HCT116 (cell line): ENCODE measurements around the gene TAGLN. TPM values are rescaled to one million over a fixed set of nuclear protein-coding genes. Genes with fewer than 3 reads are reported as not detected.

Source experiments
- ATAC-seq: fragments of 200-7000 bp; cut with Tn5 transposase; 2 replicates; pipeline ENCODE4 v1.9.1; 2020; ENCODE audit warnings: mild to moderate bottlenecking, moderate library complexity
- BruUV-seq: library from RNA; stranded (reverse); fragments of 400-500 nt; replicated peaks from 2 replicates; lab custom pipeline; 2021; lab: Mats Ljungman, UMichigan
- CTCF ChIA-PET: fragments of 300-600 bp; sonication (Branson Sonifier 250); formaldehyde crosslinking; loops from one replicate; lab custom pipeline; 2021; ENCODE audit warnings: antibody characterized with exemption; lab: Charles Lee
- POLR2A ChIA-PET: fragments of 300-600, 350-600 bp; sonication (Branson Sonifier 250); formaldehyde crosslinking; loops from one replicate; lab custom pipeline; 2021; ENCODE audit warnings: antibody characterized with exemption; lab: Charles Lee
- RAD21 ChIA-PET, 2 experiments: fragments of 300-600 bp; sonication (Branson Sonifier 250); formaldehyde crosslinking; loops; one replicate each; lab custom pipeline; 2023; ENCODE audit warnings: low total read pairs in 2 of 2; ENCODE audit not compliant: uncharacterized antibody in 2 of 2, unreplicated experiment in 2 of 2, low non-redundant PET in 1 of 2; lab: Charles Lee
- DNase-seq: peaks from one replicate; pipeline ENCODE4 v3.0.0-alpha.2; 2010; ENCODE audit warnings: low read depth, low spot score
- H2AFZ ChIP-seq: fragments of 200-600 bp; shearing (Covaris generic), sonication (generic); 2 replicates; pipeline ENCODE4 v1.6.1; 2017; ENCODE audit warnings: low read depth, mixed run types, mixed read lengths, antibody characterized with exemption, low read length; ENCODE audit not compliant: poor library complexity, severe bottlenecking
- H3K27ac ChIP-seq: 2 replicates; pipeline ENCODE4 v1.5.1; 2012; ENCODE audit warnings: low read depth, low read length
- H3K27me3 ChIP-seq: fragments of 200-600 bp; sonication (generic); 2 replicates; pipeline ENCODE4 v1.6.1; 2016; ENCODE audit warnings: mixed run types, low read length, mixed read lengths; ENCODE audit not compliant: insufficient read depth
- H3K36me3 ChIP-seq, 2 experiments: fragments of 200-500 bp in 1 of 2; fragments of 200-600 bp in 1 of 2; sonication (Bioruptor generic) in 1 of 2; sonication (generic) in 1 of 2; 2 replicates each; pipeline versions ENCODE4 v1.5.1 to v1.6.1; 2014 to 2016; ENCODE audit warnings: low read length in 2 of 2, inconsistent platforms in 1 of 2, mixed read lengths in 1 of 2, mixed run types in 1 of 2; ENCODE audit not compliant: insufficient read depth in 2 of 2, control insufficient read depth in 1 of 2
- H3K4me1 ChIP-seq, 2 experiments: fragments of 200-600 bp in 1 of 2; sonication (generic) in 1 of 2; 2 replicates each; pipeline versions ENCODE4 v1.5.1 to v1.6.1; 2012 to 2017; ENCODE audit warnings: low read length in 2 of 2, inconsistent platforms in 1 of 2, mild to moderate bottlenecking in 1 of 2, mixed read lengths in 1 of 2, mixed run types in 1 of 2, moderate library complexity in 1 of 2; ENCODE audit not compliant: insufficient read depth in 2 of 2, control insufficient read depth in 1 of 2
- H3K4me2 ChIP-seq: fragments of 200-600 bp; sonication (generic); 2 replicates; pipeline ENCODE4 v1.6.1; 2017; ENCODE audit warnings: mixed run types, low read length, mixed read lengths
- H3K4me3 ChIP-seq, 2 experiments: fragments of 200-600 bp in 1 of 2; sonication (generic) in 1 of 2; replicated peaks in 1 of 2; 2 replicates each; pipeline ENCODE4 v1.5.1; 2011 to 2016; ENCODE audit warnings: low read length in 2 of 2, control low read depth in 1 of 2, low read depth in 1 of 2, mild to moderate bottlenecking in 1 of 2, mixed read lengths in 1 of 2, mixed run types in 1 of 2
- H3K79me2 ChIP-seq: fragments of 200-600 bp; sonication (generic); 2 replicates; pipeline ENCODE4 v1.6.1; 2017; ENCODE audit warnings: mild to moderate bottlenecking, mixed run types, low read length, moderate library complexity, mixed read lengths; ENCODE audit not compliant: insufficient read depth
- H3K9ac ChIP-seq: fragments of 200-600 bp; sonication (generic); 2 replicates; pipeline ENCODE4 v1.6.1; 2016; ENCODE audit warnings: low read length, mixed read lengths
- H3K9me2 ChIP-seq: fragments of 200-600 bp; sonication (generic), shearing (Covaris generic); 2 replicates; pipeline ENCODE4 v1.6.1; 2017; ENCODE audit warnings: mixed run types, mild to moderate bottlenecking, moderate library complexity; ENCODE audit not compliant: insufficient read depth
- H3K9me3 ChIP-seq, 2 experiments: fragments of 200-500 bp in 1 of 2; fragments of 200-600 bp in 1 of 2; sonication (Bioruptor generic) in 1 of 2; sonication (generic) in 1 of 2; 2 replicates each; pipeline ENCODE4 v1.6.1; 2014 to 2017; ENCODE audit warnings: low read length in 2 of 2, mixed read lengths in 2 of 2, inconsistent platforms in 1 of 2, low read depth in 1 of 2, mild to moderate bottlenecking in 1 of 2, mixed run types in 1 of 2, moderate library complexity in 1 of 2; ENCODE audit not compliant: control insufficient read depth in 1 of 2, insufficient read depth in 1 of 2
- H4K20me1 ChIP-seq: fragments of 200-600 bp; sonication (generic), shearing (Covaris generic); 2 replicates; pipeline ENCODE4 v1.6.1; 2017; ENCODE audit warnings: mixed run types, mild to moderate bottlenecking, moderate library complexity; ENCODE audit not compliant: insufficient read depth
- ATF3 ChIP-seq: IDR thresholded peaks from 2 replicates; pipeline ENCODE4 v1.6.1; 2012
- CBX3 ChIP-seq: IDR thresholded peaks from 2 replicates; pipeline ENCODE4 v1.6.1; 2012; ENCODE audit warnings: low read depth
- CEBPB ChIP-seq: IDR thresholded peaks from 2 replicates; pipeline ENCODE4 v1.6.1; 2012; ENCODE audit warnings: low read depth
- CTCF ChIP-seq, 3 experiments: fragments of 200-600 bp in 1 of 3; sonication (generic) in 1 of 3; IDR thresholded peaks in 2 of 3; conservative IDR thresholded peaks in 1 of 3; 2 replicates each; pipeline ENCODE4 v1.5.1; 2012 to 2017; ENCODE audit warnings: low read depth in 2 of 3, low read length in 2 of 3, antibody characterized with exemption in 1 of 3, borderline replicate concordance in 1 of 3, control low read depth in 1 of 3, mild to moderate bottlenecking in 1 of 3, mixed read lengths in 1 of 3, mixed run types in 1 of 3, moderate library complexity in 1 of 3; ENCODE audit not compliant: insufficient read depth in 1 of 3
- EGR1 ChIP-seq: IDR thresholded peaks from 2 replicates; pipeline ENCODE4 v1.6.1; 2012; ENCODE audit warnings: low read depth
- ELF1 ChIP-seq: IDR thresholded peaks from 2 replicates; pipeline ENCODE4 v1.6.1; 2012; ENCODE audit warnings: low read depth, borderline replicate concordance
- EZH2 ChIP-seq: fragments of 200-600 bp; sonication (generic); IDR thresholded peaks from 2 replicates; pipeline ENCODE4 v1.6.1; 2017; ENCODE audit warnings: antibody characterized with exemption, mixed run types
- EZH2phosphoT487 ChIP-seq: fragments of 200-600 bp; IDR thresholded peaks from 2 replicates; pipeline ENCODE4 v1.6.1; 2018; ENCODE audit warnings: antibody characterized with exemption, borderline replicate concordance
- FOSL1 ChIP-seq: IDR thresholded peaks from 2 replicates; pipeline ENCODE4 v1.6.1; 2012; ENCODE audit warnings: low read depth
- MAX ChIP-seq: IDR thresholded peaks from 2 replicates; pipeline ENCODE4 v1.6.1; 2012
- POLR2A ChIP-seq: IDR thresholded peaks from 2 replicates; pipeline ENCODE4 v1.7.0; 2011; ENCODE audit warnings: borderline replicate concordance; ENCODE audit not compliant: insufficient read depth, insufficient read length; ENCODE audit errors: extremely low read depth
- REST ChIP-seq: IDR thresholded peaks from 2 replicates; pipeline ENCODE4 v1.6.1; 2012; ENCODE audit warnings: low read depth
- SP1 ChIP-seq: IDR thresholded peaks from 2 replicates; pipeline ENCODE4 v1.6.1; 2012; ENCODE audit warnings: low read depth
- YY1 ChIP-seq: IDR thresholded peaks from 2 replicates; pipeline ENCODE4 v1.6.1; 2011; ENCODE audit warnings: low read length, low read depth, moderate library complexity, mild to moderate bottlenecking; ENCODE audit not compliant: insufficient replicate concordance; ENCODE audit errors: extremely low read depth
- ZFX ChIP-seq: fragments of 450-650 bp; IDR thresholded peaks from 2 replicates; pipeline ENCODE4 v1.6.1; 2017
- intact Hi-C: fragments of 100-400 bp; cut with micrococcal nuclease; formaldehyde crosslinking; loops from 2 replicates; pipeline ENCODE4 v1.10.0; 2022
- total RNA-seq: library from RNA; stranded (reverse); gene quantifications from one replicate; pipeline ENCODE4 v1.2.1, GENCODE V29; 2021; ENCODE audit not compliant: unreplicated experiment

The TAGLN gene
- total RNA-seq, 1 experiment from 2014 or later, result 10.0 TPM

- no peaks in the 10 kb centered on the region for H4K20me1 ChIP-seq
- H2AFZ ChIP-seq, result no peak overlapping the region
- TF ChIP-seq EGR1 (no peak), CEBPB (no peak), ELF1 (no peak), CBX3 (no peak), MAX (no peak), FOSL1 (no peak), YY1 (no peak), ATF3 (no peak), EZH2phosphoT487 (no peak), REST (no peak), SP1 (no peak), CTCF (IDR thresholded peaks at IDR 0.05 in 2 of 3, conservative IDR thresholded peaks at IDR 0.05 in 1 of 3; ENCODE audit: borderline replicate concordance in 1 of 3, insufficient read depth in 1 of 3, low read depth in 2 of 3, low read length in 2 of 3) (no peak), ZFX (no peak), EZH2 (no peak), POLR2A (no peak)
- DNase-seq (no peak), ATAC-seq (no peak)
- H3K4me2 ChIP-seq, result no peak overlapping the region
- BruUV-seq, result no TSS peak
- intact Hi-C loops, result no loop called here
- RAD21 ChIA-PET, result no interaction called here
- POLR2A ChIA-PET, result no interaction called here
- no peaks in the 10 kb centered on the region for H3K79me2 ChIP-seq
- no peak overlapping the region for H3K27ac ChIP-seq
- CTCF ChIA-PET, result no interaction called here
- no peaks in the 10 kb centered on the region for H3K9me2 ChIP-seq
- no peaks in the 10 kb centered on the region for H3K4me1 ChIP-seq
- H3K4me3 ChIP-seq, result no peak overlapping the region
- no peaks in the 10 kb centered on the region for H3K27me3 ChIP-seq
- H3K36me3 ChIP-seq, result peaks cover 3 to 7% of the 10 kb centered on the region in 2 experiments; a peak in 1 of 4 replicates
- no peak overlapping the region for H3K9ac ChIP-seq
- no peaks in the 10 kb centered on the region for H3K9me3 ChIP-seq
Measured at GRCh38 chr11:117188620-117189081, 10.5 kb upstream of the TAGLN start.
